Eye (tissue), 1 donor: ENCODE data around the gene SLC8B1.

Source experiments
- DNase-seq: peaks from one replicate; pipeline ENCODE4 v3.0.0-alpha.2; 2015

The SLC8B1 gene

GRCh38 chr12:113318900-113319628 lies 15.8 kb downstream of the SLC8B1 start:
- no peak for DNase-seq

GRCh38 chr12:113318046-113318656 lies 16.8 kb downstream of the SLC8B1 start:
- no peak for DNase-seq

GRCh38 chr12:113317122-113317521 lies 17.8 kb downstream of the SLC8B1 start:
- no peak for DNase-seq

- no peak for DNase-seq
Measured at GRCh38 chr12:113316155-113316554, 18.8 kb downstream of the SLC8B1 start.

GRCh38 chr12:113315358-113315757 lies 19.6 kb downstream of the SLC8B1 start:
- no peak for DNase-seq

- no peak for DNase-seq
Measured at GRCh38 chr12:113314121-113314529, 20.8 kb downstream of the SLC8B1 start.

- DNase-seq, result no peak
Measured at GRCh38 chr12:113310489-113310888, 24.4 kb downstream of the SLC8B1 start.

GRCh38 chr12:113306382-113306781 lies 28.5 kb downstream of the SLC8B1 start:
- DNase-seq, result no peak

GRCh38 chr12:113305281-113305856 lies 29.5 kb downstream of the SLC8B1 start:
- DNase-seq, result no peak

GRCh38 chr12:113302886-113303640 lies 31.8 kb downstream of the SLC8B1 start:
- peak; percentile 20 for DNase-seq

- DNase-seq, result no peak
Measured at GRCh38 chr12:113302466-113302865, 32.4 kb downstream of the SLC8B1 start.

GRCh38 chr12:113301811-113302210 lies 33.1 kb downstream of the SLC8B1 start:
- DNase-seq, result no peak

- DNase-seq, result peak; percentile 23
Measured at GRCh38 chr12:113299619-113300237, 35.2 kb downstream of the SLC8B1 start.

GRCh38 chr12:113298861-113299545 lies 35.9 kb downstream of the SLC8B1 start:
- no peak for DNase-seq

GRCh38 chr12:113298472-113298817 lies 36.5 kb downstream of the SLC8B1 start:
- DNase-seq, result no peak

- no peak for DNase-seq
Measured at GRCh38 chr12:113297621-113298471, 37.1 kb downstream of the SLC8B1 start.

GRCh38 chr12:113297214-113297587 lies 37.7 kb downstream of the SLC8B1 start:
- no peak for DNase-seq

- no peak for DNase-seq
Measured at GRCh38 chr12:113296557-113297213, 38.2 kb downstream of the SLC8B1 start.

GRCh38 chr12:113295886-113296556 lies 38.9 kb downstream of the SLC8B1 start:
- DNase-seq, result no peak

GRCh38 chr12:113293100-113293499 lies 41.8 kb downstream of the SLC8B1 start:
- DNase-seq, result no peak
